Measurements from ENCODE around the gene LEF1. TPM values are rescaled to one million over a fixed set of nuclear protein-coding genes. Genes with fewer than 3 reads are reported as not detected.

The LEF1 gene
- total and polyA plus RNA-seq, 9 of the 15 experiments (the other 6 are each of a cell fraction or from before 2014, with no cell fraction given): 15.1 to 81.1 (median 29.7) TPM

DNA sequence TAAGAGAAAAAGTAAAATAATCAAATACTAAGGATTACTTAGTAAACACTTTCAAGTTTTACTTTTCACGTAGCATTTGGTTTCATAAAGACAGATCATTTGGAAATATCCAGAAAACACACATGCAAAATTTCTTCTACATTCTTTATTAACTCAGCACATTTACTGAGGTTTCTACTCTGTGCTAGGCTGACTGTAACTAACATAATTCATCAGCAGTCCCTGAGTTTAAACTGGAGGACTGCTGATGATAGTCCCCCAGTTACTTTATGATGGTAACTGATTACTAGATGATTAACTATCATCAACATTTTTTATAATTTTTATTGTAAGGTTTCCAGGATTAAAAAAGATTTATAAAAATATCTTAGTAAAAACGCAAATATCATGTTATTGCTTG lies 12.3 kb downstream of the LEF1 start:
- WGBS (ENCODE audit: insufficient coverage, low coverage, missing lambda C conversion rate): 42% methylated on average over 2 of the region's 2 CpGs
- H2AFZ ChIP-seq (ENCODE audit: low read depth, low read length): no peak overlapping the region
- ATAC-seq (no peak), FAIRE-seq (no peak), DNase-seq (ENCODE audit: extremely low read depth in 1 of 4, low spot score in 3 of 4) (no peak)
- POLR2A ChIA-PET: interaction anchor here (1.6 kb wide), 1 partner anchor 12 kb away, joined by 4 read pairs; the partner anchor contains the start of gene LEF1
- H3K4me2 ChIP-seq (ENCODE audit: insufficient read depth, low read length): no peak overlapping the region
- no TSS peak for BruUV-seq (replicated peaks)
- intact Hi-C loops (cut with micrococcal nuclease): no loop called here
- in situ Hi-C loops (cut with MboI): no loop called here
- H3K36me3 ChIP-seq (ENCODE audit: control insufficient read depth, insufficient read depth, low read length): peaks cover 30% of the 10 kb centered on the region
- H3K4me3 ChIP-seq: no peak overlapping the region
- no peak overlapping the region for H3K27ac ChIP-seq (ENCODE audit: extremely low read depth, low read depth, low read length)
- no peaks in the 10 kb centered on the region for H3K4me1 ChIP-seq (replicated peaks in 1 of 2; ENCODE audit: control insufficient read depth in 2 of 2, insufficient read depth in 2 of 2, low read length in 2 of 2)
- H3K27me3 ChIP-seq (ENCODE audit: control insufficient read depth in 2 of 2, insufficient read depth in 2 of 2, low read length in 2 of 2): no peaks in the 10 kb centered on the region
- H3K9me3 ChIP-seq (replicated peaks; ENCODE audit: control insufficient read depth, insufficient read depth, low read depth, low read length): no peaks in the 10 kb centered on the region
- TF ChIP-seq HDAC3 (IDR thresholded peaks at IDR 0.05; ENCODE audit: borderline replicate concordance, partially characterized antibody) (no peak), SRSF1 (IDR thresholded peaks at IDR 0.05; ENCODE audit: low read depth, low read length) (no peak), FIP1L1 (IDR thresholded peaks at IDR 0.05; ENCODE audit: low read depth, low read length, poor library complexity, severe bottlenecking) (no peak), FOXA1 (IDR thresholded peaks at IDR 0.05; ENCODE audit: borderline replicate concordance) (no peak), PRPF4 (IDR thresholded peaks at IDR 0.05; ENCODE audit: insufficient read depth, low read depth, low read length, poor library complexity, severe bottlenecking) (no peak), ELF4 (CRISPR knock-in tag; IDR thresholded peaks at IDR 0.05) (no peak), RBM17 (IDR thresholded peaks at IDR 0.05; ENCODE audit: borderline replicate concordance, low read depth, low read length) (no peak), CHD2 (IDR thresholded peaks at IDR 0.05; ENCODE audit: low read depth, low read length) (no peak), DACH1 (IDR thresholded peaks at IDR 0.05; ENCODE audit: partially characterized antibody) (no peak), DNMT1 (IDR thresholded peaks at IDR 0.05) (no peak), NCOA2 (IDR thresholded peaks at IDR 0.05; ENCODE audit: partially characterized antibody in 2 of 2) (no peak), ETV1 (tag; conservative IDR thresholded peaks at IDR 0.05; ENCODE audit: low read depth) (no peak), ESRRA (IDR thresholded peaks at IDR 0.05; ENCODE audit: borderline replicate concordance, low read depth) (no peak), POLR2AphosphoS2 (IDR thresholded peaks at IDR 0.05; ENCODE audit: low read length) (no peak)
- TF ChIP-seq, protein P1, sequence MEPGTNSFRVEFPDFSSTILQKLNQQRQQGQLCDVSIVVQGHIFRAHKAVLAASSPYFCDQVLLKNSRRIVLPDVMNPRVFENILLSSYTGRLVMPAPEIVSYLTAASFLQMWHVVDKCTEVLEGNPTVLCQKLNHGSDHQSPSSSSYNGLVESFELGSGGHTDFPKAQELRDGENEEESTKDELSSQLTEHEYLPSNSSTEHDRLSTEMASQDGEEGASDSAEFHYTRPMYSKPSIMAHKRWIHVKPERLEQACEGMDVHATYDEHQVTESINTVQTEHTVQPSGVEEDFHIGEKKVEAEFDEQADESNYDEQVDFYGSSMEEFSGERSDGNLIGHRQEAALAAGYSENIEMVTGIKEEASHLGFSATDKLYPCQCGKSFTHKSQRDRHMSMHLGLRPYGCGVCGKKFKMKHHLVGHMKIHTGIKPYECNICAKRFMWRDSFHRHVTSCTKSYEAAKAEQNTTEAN (CRISPR knock-in tag; IDR thresholded peaks at IDR 0.05): no peak
- TF ChIP-seq, protein P2, sequence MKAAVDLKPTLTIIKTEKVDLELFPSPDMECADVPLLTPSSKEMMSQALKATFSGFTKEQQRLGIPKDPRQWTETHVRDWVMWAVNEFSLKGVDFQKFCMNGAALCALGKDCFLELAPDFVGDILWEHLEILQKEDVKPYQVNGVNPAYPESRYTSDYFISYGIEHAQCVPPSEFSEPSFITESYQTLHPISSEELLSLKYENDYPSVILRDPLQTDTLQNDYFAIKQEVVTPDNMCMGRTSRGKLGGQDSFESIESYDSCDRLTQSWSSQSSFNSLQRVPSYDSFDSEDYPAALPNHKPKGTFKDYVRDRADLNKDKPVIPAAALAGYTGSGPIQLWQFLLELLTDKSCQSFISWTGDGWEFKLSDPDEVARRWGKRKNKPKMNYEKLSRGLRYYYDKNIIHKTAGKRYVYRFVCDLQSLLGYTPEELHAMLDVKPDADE (conservative IDR thresholded peaks at IDR 0.05; ENCODE audit: control insufficient read depth, low read depth, low read length): no peak
- TF ChIP-seq, protein P3, sequence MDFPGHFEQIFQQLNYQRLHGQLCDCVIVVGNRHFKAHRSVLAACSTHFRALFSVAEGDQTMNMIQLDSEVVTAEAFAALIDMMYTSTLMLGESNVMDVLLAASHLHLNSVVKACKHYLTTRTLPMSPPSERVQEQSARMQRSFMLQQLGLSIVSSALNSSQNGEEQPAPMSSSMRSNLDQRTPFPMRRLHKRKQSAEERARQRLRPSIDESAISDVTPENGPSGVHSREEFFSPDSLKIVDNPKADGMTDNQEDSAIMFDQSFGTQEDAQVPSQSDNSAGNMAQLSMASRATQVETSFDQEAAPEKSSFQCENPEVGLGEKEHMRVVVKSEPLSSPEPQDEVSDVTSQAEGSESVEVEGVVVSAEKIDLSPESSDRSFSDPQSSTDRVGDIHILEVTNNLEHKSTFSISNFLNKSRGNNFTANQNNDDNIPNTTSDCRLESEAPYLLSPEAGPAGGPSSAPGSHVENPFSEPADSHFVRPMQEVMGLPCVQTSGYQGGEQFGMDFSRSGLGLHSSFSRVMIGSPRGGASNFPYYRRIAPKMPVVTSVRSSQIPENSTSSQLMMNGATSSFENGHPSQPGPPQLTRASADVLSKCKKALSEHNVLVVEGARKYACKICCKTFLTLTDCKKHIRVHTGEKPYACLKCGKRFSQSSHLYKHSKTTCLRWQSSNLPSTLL (IDR thresholded peaks at IDR 0.05): no peak
- H3K79me2 ChIP-seq (ENCODE audit: control insufficient read depth, insufficient read depth, low read length): peaks cover 2% of the 10 kb centered on the region; the same call in 1 of the 3 replicates
- H4K20me1 ChIP-seq (replicated peaks; ENCODE audit: control insufficient read depth, insufficient read depth, low read length): no peaks in the 10 kb centered on the region
- CTCF ChIA-PET (ENCODE audit: low intra/inter-chr PET ratio): no interaction called here
- no peaks in the 10 kb centered on the region for H3K9me1 ChIP-seq (ENCODE audit: control insufficient read depth, insufficient read depth, low read length)
- H3K9ac ChIP-seq (ENCODE audit: insufficient read depth in 1 of 2, low read depth in 2 of 2, low read length in 2 of 2): no peak overlapping the region

Data from K562 (cell line).